CD14-positive monocyte (primary cell): ENCODE results near the gene KCNJ11. TPM values are rescaled to one million over a fixed set of nuclear protein-coding genes. Genes with fewer than 3 reads are reported as not detected.

Experiments
- DNase-seq, 3 donors: peaks; one replicate each; pipeline ENCODE4 v3.0.0-alpha.2; 2011 to 2022
- H2AFZ ChIP-seq: 2 replicates; pipeline ENCODE4 v1.6.0; 2012; ENCODE audit warnings: mild to moderate bottlenecking, low read depth, low read length, inconsistent platforms; ENCODE audit not compliant: insufficient read depth, poor library complexity, severe bottlenecking
- H3K27ac ChIP-seq, 2 donors: 1 replicate in 1 of 2; 2 replicates in 1 of 2; pipeline ENCODE4 v1.5.1; 2012 to 2013; ENCODE audit warnings: low read length in 2 of 2, control low read depth in 1 of 2, inconsistent platforms in 1 of 2, low read depth in 1 of 2, mild to moderate bottlenecking in 1 of 2
- H3K27me3 ChIP-seq, 2 donors: one replicate each; pipeline versions ENCODE4 v1.6.0 to v1.6.1; 2011 to 2013; ENCODE audit warnings: low read length in 2 of 2; ENCODE audit not compliant: control insufficient read depth in 2 of 2, insufficient read depth in 2 of 2
- H3K36me3 ChIP-seq, 2 donors: replicated peaks in 1 of 2; 1 replicate in 1 of 2; 2 replicates in 1 of 2; pipeline versions ENCODE4 v1.5.1 to v1.6.1; 2012 to 2013; ENCODE audit warnings: low read length in 2 of 2, control low read depth in 1 of 2, inconsistent platforms in 1 of 2, mild to moderate bottlenecking in 1 of 2; ENCODE audit not compliant: insufficient read depth in 2 of 2, control insufficient read depth in 1 of 2
- H3K4me1 ChIP-seq, 2 donors: 1 replicate in 1 of 2; 2 replicates in 1 of 2; pipeline versions ENCODE4 v1.5.1 to v1.6.1; 2012 to 2013; ENCODE audit warnings: low read length in 2 of 2, control low read depth in 1 of 2, inconsistent platforms in 1 of 2, mild to moderate bottlenecking in 1 of 2, moderate library complexity in 1 of 2; ENCODE audit not compliant: insufficient read depth in 2 of 2, control insufficient read depth in 1 of 2
- H3K4me2 ChIP-seq: replicated peaks from 2 replicates; pipeline ENCODE3; 2012; ENCODE audit warnings: low read length, moderate library complexity, mild to moderate bottlenecking; ENCODE audit not compliant: poor library complexity, severe bottlenecking; ENCODE audit errors: extremely low read depth
- H3K4me3 ChIP-seq, 3 experiments: fragments of 200-600 bp in 1 of 3; sonication (generic) in 1 of 3; replicated peaks in 1 of 3; 1 replicate in 2 of 3; 2 replicates in 1 of 3; pipeline ENCODE4 v1.5.1; 2011 to 2013; ENCODE audit warnings: low read length in 3 of 3, mild to moderate bottlenecking in 3 of 3, control low read depth in 2 of 3, low read depth in 2 of 3, inconsistent platforms in 1 of 3, moderate library complexity in 1 of 3
- H3K79me2 ChIP-seq: 2 replicates; pipeline ENCODE4 v1.6.0; 2012; ENCODE audit warnings: mild to moderate bottlenecking, control low read depth, inconsistent platforms, low read length, moderate library complexity; ENCODE audit not compliant: insufficient read depth
- H3K9ac ChIP-seq: 2 replicates; pipeline ENCODE4 v1.6.0; 2017; ENCODE audit warnings: low read length, mild to moderate bottlenecking; ENCODE audit not compliant: insufficient read depth, poor library complexity, severe bottlenecking
- H3K9me3 ChIP-seq, 2 donors: replicated peaks in 1 of 2; 1 replicate in 1 of 2; 2 replicates in 1 of 2; pipeline versions ENCODE4 v1.5.1 to v1.6.1; 2012 to 2013; ENCODE audit warnings: low read length in 2 of 2, control low read depth in 1 of 2; ENCODE audit not compliant: control insufficient read depth in 1 of 2, insufficient read depth in 1 of 2
- H4K20me1 ChIP-seq: 2 replicates; pipeline ENCODE4 v1.6.0; 2012; ENCODE audit warnings: mild to moderate bottlenecking, low read length, control low read depth, moderate library complexity; ENCODE audit not compliant: insufficient read depth
- H3K27ac Mint-ChIP-seq, 7 donors: one replicate each; pipeline ENCODE4 v1.8.0; 2020; ENCODE audit warnings: mild to moderate bottlenecking in 7 of 7, mixed read lengths in 7 of 7, moderate library complexity in 6 of 7, inconsistent platforms in 2 of 7
- H3K27me3 Mint-ChIP-seq, 3 donors: one replicate each; pipeline ENCODE4 v1.8.0; 2021 to 2022; ENCODE audit warnings: low read depth in 3 of 3, mild to moderate bottlenecking in 3 of 3, mixed read lengths in 3 of 3, moderate library complexity in 3 of 3, inconsistent platforms in 1 of 3
- H3K36me3 Mint-ChIP-seq, 2 donors: one replicate each; pipeline ENCODE4 v1.8.0; 2020; ENCODE audit warnings: mixed read lengths in 2 of 2, inconsistent platforms in 1 of 2, mild to moderate bottlenecking in 1 of 2
- H3K4me1 Mint-ChIP-seq: one replicate; pipeline ENCODE4 v1.8.0; 2020; ENCODE audit warnings: mild to moderate bottlenecking, mixed read lengths
- H3K4me3 Mint-ChIP-seq, 2 donors: one replicate each; pipeline ENCODE4 v1.8.0; 2020; ENCODE audit warnings: mild to moderate bottlenecking in 2 of 2, mixed read lengths in 2 of 2, moderate library complexity in 1 of 2
- H3K9me3 Mint-ChIP-seq, 7 donors: one replicate each; pipeline ENCODE4 v1.8.0; 2020 to 2022; ENCODE audit warnings: mixed read lengths in 7 of 7, mild to moderate bottlenecking in 6 of 7, moderate library complexity in 6 of 7, inconsistent platforms in 2 of 7
- WGBS: methylation state at CpG from one replicate; pipeline ENCODE4 v1.1.5; 2013; ENCODE audit warnings: missing lambda C conversion rate; ENCODE audit not compliant: insufficient coverage; 5-methylcytosine and 5-hydroxymethylcytosine counted together
- intact Hi-C, 2 donors: fragments of 100-400 bp; cut with micrococcal nuclease; formaldehyde crosslinking; loops; one replicate each; pipeline versions ENCODE4 v1.15.0 to v1.15.1; 2023
- polyA plus RNA-seq, 3 donors: library from polyadenylated mRNA; depleted of rRNA in 1 of 3; unstranded in 2 of 3; stranded (reverse) in 1 of 3; fragments of 300-500 nt in 2 of 3; fragments of >200 nt in 1 of 3; fragmentation: Illumina TruSeq in 2 of 3; gene quantifications; 1 replicate in 2 of 3; 2 replicates in 1 of 3; pipeline ENCODE4 v1.2.3, GENCODE V29; 2012 to 2021
- TF ChIP-seq, protein P1 (sequence below): fragments of 200-600 bp; IDR thresholded peaks from one replicate; pipeline ENCODE4 v1.8.0; 2022; ENCODE audit warnings: antibody characterized with exemption, mild to moderate bottlenecking

The KCNJ11 gene
- polyA plus RNA-seq, 3 donors, result 0.09 TPM; not detected in 2

DNA sequence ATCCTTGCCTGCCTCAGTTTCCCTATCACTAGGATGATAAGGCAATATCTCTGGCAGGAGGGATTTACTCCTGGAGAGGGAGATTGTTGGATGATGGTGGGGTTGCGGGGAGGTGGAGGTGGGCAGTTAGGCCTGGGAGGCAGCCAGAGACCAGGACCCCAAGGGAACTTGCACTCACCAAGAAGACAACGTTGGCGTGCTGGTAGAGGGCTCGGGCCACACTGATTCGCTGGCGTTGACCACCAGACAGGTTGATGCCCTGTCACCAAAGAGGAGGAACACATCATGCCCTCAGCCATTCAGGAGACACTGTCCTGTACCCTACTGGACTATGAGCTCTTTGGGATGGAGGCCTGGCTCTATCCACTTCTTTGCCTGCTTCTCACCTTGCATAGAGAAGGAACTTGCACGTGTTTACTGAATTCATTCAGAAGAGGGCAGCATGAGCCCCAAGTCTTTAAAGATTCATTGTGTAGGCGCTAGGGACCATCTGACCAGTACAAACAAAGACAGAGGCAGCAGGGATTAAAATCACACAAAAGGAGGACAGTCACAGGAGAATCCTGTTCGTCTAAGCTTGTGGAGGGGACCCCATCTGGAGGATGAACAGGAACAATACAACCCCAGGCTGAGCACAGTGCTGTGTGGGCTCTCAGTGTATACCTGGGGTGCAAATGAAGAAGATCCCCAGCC is 24.2 kb upstream of the KCNJ11 start:
- Histone ChIP-seq H3K27me3 (no peaks in the 10 kb centered on the region), H3K36me3 (no peaks in the 10 kb centered on the region), H3K9me3 (no peaks in the 10 kb centered on the region), H3K79me2 (no peaks in the 10 kb centered on the region), H4K20me1 (no peaks in the 10 kb centered on the region), H3K4me2 (no peak overlapping the region), H2AFZ (no peak overlapping the region), H3K27ac (no peak overlapping the region), H3K4me3 (no peak overlapping the region), H3K4me1 (no peaks in the 10 kb centered on the region), H3K9ac (no peak overlapping the region)
- peaks cover 0 to 5% (median 1%) of the 10 kb centered on the region in 7 donors for H3K9me3 Mint-ChIP-seq
- no peak overlapping the region for H3K27ac Mint-ChIP-seq
- TF ChIP-seq, protein P1, sequence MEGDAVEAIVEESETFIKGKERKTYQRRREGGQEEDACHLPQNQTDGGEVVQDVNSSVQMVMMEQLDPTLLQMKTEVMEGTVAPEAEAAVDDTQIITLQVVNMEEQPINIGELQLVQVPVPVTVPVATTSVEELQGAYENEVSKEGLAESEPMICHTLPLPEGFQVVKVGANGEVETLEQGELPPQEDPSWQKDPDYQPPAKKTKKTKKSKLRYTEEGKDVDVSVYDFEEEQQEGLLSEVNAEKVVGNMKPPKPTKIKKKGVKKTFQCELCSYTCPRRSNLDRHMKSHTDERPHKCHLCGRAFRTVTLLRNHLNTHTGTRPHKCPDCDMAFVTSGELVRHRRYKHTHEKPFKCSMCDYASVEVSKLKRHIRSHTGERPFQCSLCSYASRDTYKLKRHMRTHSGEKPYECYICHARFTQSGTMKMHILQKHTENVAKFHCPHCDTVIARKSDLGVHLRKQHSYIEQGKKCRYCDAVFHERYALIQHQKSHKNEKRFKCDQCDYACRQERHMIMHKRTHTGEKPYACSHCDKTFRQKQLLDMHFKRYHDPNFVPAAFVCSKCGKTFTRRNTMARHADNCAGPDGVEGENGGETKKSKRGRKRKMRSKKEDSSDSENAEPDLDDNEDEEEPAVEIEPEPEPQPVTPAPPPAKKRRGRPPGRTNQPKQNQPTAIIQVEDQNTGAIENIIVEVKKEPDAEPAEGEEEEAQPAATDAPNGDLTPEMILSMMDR, result no peak
- H3K27me3 Mint-ChIP-seq, result peaks cover 0 to 4% (median 1%) of the 10 kb centered on the region in 3 donors
- intact Hi-C loops, result no loop called here
- H3K4me1 Mint-ChIP-seq, result no peaks in the 10 kb centered on the region
- WGBS, result 96% methylated on average over 7 of the region's 9 CpGs
- no peak overlapping the region for H3K4me3 Mint-ChIP-seq
- H3K36me3 Mint-ChIP-seq, result no peaks in the 10 kb centered on the region
- no peak for DNase-seq

GRCh38 chr11:17411418-17411817 is 23.0 kb upstream of the KCNJ11 start:
- no peak overlapping the region for H3K4me3 ChIP-seq
- no peak overlapping the region for H3K27ac ChIP-seq
- H3K4me1 ChIP-seq, result no peaks in the 10 kb centered on the region
- H3K27ac Mint-ChIP-seq, result no peak overlapping the region
- no peak overlapping the region for H3K4me2 ChIP-seq
- no peaks in the 10 kb centered on the region for H3K79me2 ChIP-seq
- no peaks in the 10 kb centered on the region for H3K27me3 ChIP-seq
- H2AFZ ChIP-seq, result no peak overlapping the region
- TF ChIP-seq, protein P1, result no peak
- no peak for DNase-seq
- H4K20me1 ChIP-seq, result no peaks in the 10 kb centered on the region
- intact Hi-C loops, result no loop called here
- 94% methylated on average over 2 of the region's 6 CpGs for WGBS
- H3K27me3 Mint-ChIP-seq, result peaks cover 0 to 6% (median 4%) of the 10 kb centered on the region in 3 donors
- peaks cover 0 to 7% (median 2%) of the 10 kb centered on the region in 7 donors for H3K9me3 Mint-ChIP-seq
- H3K9ac ChIP-seq, result no peak overlapping the region
- no peaks in the 10 kb centered on the region for H3K36me3 Mint-ChIP-seq
- no peak overlapping the region for H3K4me3 Mint-ChIP-seq
- H3K4me1 Mint-ChIP-seq, result no peaks in the 10 kb centered on the region
- H3K9me3 ChIP-seq, result no peaks in the 10 kb centered on the region
- H3K36me3 ChIP-seq, result no peaks in the 10 kb centered on the region
